Transverse colon (tissue), 4 donors: Measurements from ENCODE around the gene P2RY6.

Experiments used
- CTCF ChIP-seq, 5 experiments: fragments of 200-600 bp in 3 of 5; fragments of 450-650 bp in 2 of 5; sonication (generic) in 3 of 5; IDR thresholded peaks; 1 replicate in 2 of 5; 2 replicates in 3 of 5; pipeline ENCODE4 v1.5.1; 2016 to 2017; ENCODE audit warnings: antibody characterized with exemption in 5 of 5, inconsistent platforms in 3 of 5, mild to moderate bottlenecking in 2 of 5, moderate library complexity in 1 of 5
- POLR2A ChIP-seq: fragments of 450-650 bp; IDR thresholded peaks from one replicate; pipeline ENCODE4 v1.6.1; 2016; ENCODE audit warnings: antibody characterized with exemption, mild to moderate bottlenecking, moderate library complexity
- POLR2AphosphoS5 ChIP-seq, 3 donors: sonication (generic); formaldehyde crosslinking; IDR thresholded peaks; one replicate each; pipeline ENCODE4 v1.6.1; 2016; ENCODE audit warnings: antibody characterized with exemption in 3 of 3

GRCh38 chr11:73313652-73314051, 41.5 kb downstream of the P2RY6 start:
- TF ChIP-seq CTCF (IDR thresholded peaks at IDR 0.05) (no peak), POLR2A (no peak), POLR2AphosphoS5 (IDR thresholded peaks at IDR 0.05) (no peak)
